Liver (tissue), 9 donors: Measurements from ENCODE around the gene SLC12A2. TPM values are rescaled to one million over a fixed set of nuclear protein-coding genes. Genes with fewer than 3 reads are reported as not detected.

Source experiments
- DNase-seq: peaks from one replicate; pipeline ENCODE4 v3.0.0-alpha.2; 2017; ENCODE audit warnings: low spot score
- H3K27ac ChIP-seq, 2 donors: one replicate each; pipeline ENCODE4 v1.7.0; 2013; ENCODE audit warnings: inconsistent platforms in 2 of 2, low read length in 2 of 2, control low read depth in 1 of 2, low read depth in 1 of 2, mild to moderate bottlenecking in 1 of 2
- H3K27me3 ChIP-seq, 4 donors: one replicate each; pipeline versions ENCODE4 v1.6.1 to v1.7.0; 2013; ENCODE audit warnings: low read length in 3 of 4, inconsistent platforms in 1 of 4, mild to moderate bottlenecking in 1 of 4, moderate library complexity in 1 of 4; ENCODE audit not compliant: control insufficient read depth in 4 of 4, insufficient read depth in 4 of 4
- H3K36me3 ChIP-seq, 4 donors: one replicate each; pipeline versions ENCODE4 v1.6.1 to v1.7.0; 2013; ENCODE audit warnings: low read length in 3 of 4, mild to moderate bottlenecking in 3 of 4, low read depth in 1 of 4, moderate library complexity in 1 of 4; ENCODE audit not compliant: control insufficient read depth in 4 of 4, insufficient read depth in 3 of 4
- H3K4me1 ChIP-seq, 4 donors: one replicate each; pipeline versions ENCODE4 v1.6.1 to v1.7.0; 2013; ENCODE audit warnings: low read length in 3 of 4, mild to moderate bottlenecking in 3 of 4, moderate library complexity in 1 of 4; ENCODE audit not compliant: control insufficient read depth in 4 of 4, insufficient read depth in 4 of 4
- H3K4me3 ChIP-seq, 3 donors: one replicate each; pipeline versions ENCODE4 v1.6.1 to v1.7.0; 2013; ENCODE audit warnings: low read length in 3 of 3, control low read depth in 1 of 3, low read depth in 1 of 3, mild to moderate bottlenecking in 1 of 3
- H3K9ac ChIP-seq, 2 donors: one replicate each; pipeline ENCODE4 v1.7.0; 2013; ENCODE audit warnings: low read length in 2 of 2, mild to moderate bottlenecking in 2 of 2, moderate library complexity in 2 of 2, control low read depth in 1 of 2, low read depth in 1 of 2
- H3K9me3 ChIP-seq, 4 donors: one replicate each; pipeline versions ENCODE4 v1.6.1 to v1.7.0; 2013; ENCODE audit warnings: low read length in 3 of 4; ENCODE audit not compliant: control insufficient read depth in 4 of 4
- EGR1 ChIP-seq, 2 donors: IDR thresholded peaks; 2 replicates each; pipeline ENCODE4 v1.6.1; 2016 to 2018; ENCODE audit warnings: antibody characterized with exemption in 2 of 2, low read depth in 2 of 2
- FOXA1 ChIP-seq: IDR thresholded peaks from 2 replicates; pipeline ENCODE4 v1.6.1; 2016; ENCODE audit warnings: antibody characterized with exemption
- FOXA2 ChIP-seq: IDR thresholded peaks from 2 replicates; pipeline ENCODE4 v1.6.1; 2016; ENCODE audit warnings: antibody characterized with exemption
- GABPA ChIP-seq, 2 donors: IDR thresholded peaks in 1 of 2; conservative IDR thresholded peaks in 1 of 2; 2 replicates each; pipeline ENCODE4 v1.6.1; 2016; ENCODE audit warnings: antibody characterized with exemption in 2 of 2, mild to moderate bottlenecking in 1 of 2, moderate library complexity in 1 of 2
- HNF4A ChIP-seq, 2 donors: conservative IDR thresholded peaks; 2 replicates each; pipeline ENCODE4 v1.6.1; 2016; ENCODE audit warnings: antibody characterized with exemption in 2 of 2, mild to moderate bottlenecking in 2 of 2
- HNF4G ChIP-seq: IDR thresholded peaks from 2 replicates; pipeline ENCODE4 v1.6.1; 2016; ENCODE audit warnings: antibody characterized with exemption
- JUND ChIP-seq, 2 donors: IDR thresholded peaks; 2 replicates each; pipeline ENCODE4 v1.6.1; 2016; ENCODE audit warnings: antibody characterized with exemption in 2 of 2
- NR2F2 ChIP-seq: IDR thresholded peaks from 2 replicates; pipeline ENCODE4 v1.6.1; 2016; ENCODE audit warnings: antibody characterized with exemption
- RAD21 ChIP-seq, 2 donors: IDR thresholded peaks; 2 replicates each; pipeline ENCODE4 v1.6.1; 2016; ENCODE audit warnings: antibody characterized with exemption in 2 of 2, mild to moderate bottlenecking in 2 of 2
- RXRA ChIP-seq, 2 donors: IDR thresholded peaks; 2 replicates each; pipeline ENCODE4 v1.6.1; 2017 to 2018; ENCODE audit warnings: antibody characterized with exemption in 2 of 2, mild to moderate bottlenecking in 1 of 2
- SP1 ChIP-seq: IDR thresholded peaks from 2 replicates; pipeline ENCODE4 v1.6.1; 2018; ENCODE audit warnings: antibody characterized with exemption, mild to moderate bottlenecking
- TAF1 ChIP-seq: conservative IDR thresholded peaks from 2 replicates; pipeline ENCODE4 v1.6.1; 2016; ENCODE audit warnings: antibody characterized with exemption, mild to moderate bottlenecking
- WGBS: extraction: QIAGEN DNeasy Blood & Tissue Kit; methylation state at CpG from one replicate; pipeline ENCODE4 v1.1.7; 2013; 5-methylcytosine and 5-hydroxymethylcytosine counted together
- polyA plus RNA-seq, 2 donors: library from polyadenylated mRNA; stranded (reverse) in 1 of 2; unstranded in 1 of 2; fragments of 200-250 nt in 1 of 2; fragments of >200 nt in 1 of 2; fragmentation: Nextera tagmentation in 1 of 2; extraction: Ambion mirVana in 1 of 2; gene quantifications; one replicate each; pipeline versions ENCODE4 v1.2.1 to v1.2.3, GENCODE V29; 2013 to 2015
- total RNA-seq, 2 donors: library from RNA; depleted of rRNA; stranded (reverse); fragments of >200 nt; gene quantifications; one replicate each; pipeline ENCODE4 v1.2.3, GENCODE V29; 2014
- TF ChIP-seq, protein P1 (sequence below): IDR thresholded peaks from 2 replicates; pipeline ENCODE4 v1.6.1; 2016; ENCODE audit warnings: antibody characterized with exemption
- TF ChIP-seq, protein P2 (sequence below): IDR thresholded peaks from 2 replicates; pipeline ENCODE4 v1.6.1; 2016; ENCODE audit warnings: antibody characterized with exemption, mild to moderate bottlenecking
- TF ChIP-seq, protein P3 (sequence below): IDR thresholded peaks from 2 replicates; pipeline ENCODE4 v1.6.1; 2016; ENCODE audit warnings: antibody characterized with exemption
- TF ChIP-seq, protein P4 (sequence below): IDR thresholded peaks from 2 replicates; pipeline ENCODE4 v1.6.1; 2016; ENCODE audit warnings: antibody characterized with exemption
- donor health status: healthy.
- donor health status: healthy.
- donor health status: healthy.
- donor health status: healthy.
- donor health status: healthy.

SLC12A2 gene
- total and polyA plus RNA-seq, 4 donors = 2.5 to 10.9 (median 5.7) TPM

DNA sequence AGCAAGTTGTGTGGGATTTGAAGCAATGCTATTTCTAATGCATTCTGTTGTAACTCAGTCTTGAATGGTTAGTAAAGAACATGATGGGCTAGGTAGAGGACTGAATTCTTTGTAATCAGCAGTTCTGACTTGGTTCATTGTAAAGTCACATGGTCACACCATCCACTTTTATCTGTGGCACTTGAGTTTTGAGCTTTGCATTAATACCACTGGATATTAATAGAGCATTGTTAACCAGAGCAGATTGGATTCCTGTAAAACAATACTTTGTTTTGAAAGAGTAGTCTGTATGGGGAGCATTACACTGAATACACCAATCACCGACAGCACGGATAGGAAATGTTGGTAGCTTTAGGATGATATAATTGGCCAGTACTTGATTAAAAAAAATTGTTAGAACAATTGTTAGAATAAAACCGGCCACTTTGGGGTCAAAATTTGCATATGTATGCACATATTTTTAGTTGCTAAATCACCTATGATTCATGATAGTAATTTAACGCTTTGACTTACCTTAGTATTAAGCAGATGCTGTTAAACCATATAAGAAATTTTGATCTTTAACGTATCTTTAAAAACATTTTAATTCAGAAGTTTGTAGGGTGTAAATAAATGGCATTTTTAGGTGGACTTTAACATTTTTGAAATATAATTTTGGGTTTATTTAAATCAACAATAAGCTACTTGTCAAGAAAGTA, 17.4 kb downstream of the SLC12A2 start:
- no peaks in the 10 kb centered on the region for H3K36me3 ChIP-seq
- peaks cover 0 to 14% (median 2%) of the 10 kb centered on the region in 4 donors for H3K9me3 ChIP-seq
- H3K27me3 ChIP-seq = no peaks in the 10 kb centered on the region
- TF ChIP-seq SP1 = no peak
- no peaks in the 10 kb centered on the region for H3K4me1 ChIP-seq
- no peak overlapping the region for H3K4me3 ChIP-seq
- no peak for DNase-seq
- H3K27ac ChIP-seq = no peak overlapping the region
- 83% methylated on average over 5 of the region's 5 CpGs for WGBS
- H3K9ac ChIP-seq = no peak overlapping the region

DNA sequence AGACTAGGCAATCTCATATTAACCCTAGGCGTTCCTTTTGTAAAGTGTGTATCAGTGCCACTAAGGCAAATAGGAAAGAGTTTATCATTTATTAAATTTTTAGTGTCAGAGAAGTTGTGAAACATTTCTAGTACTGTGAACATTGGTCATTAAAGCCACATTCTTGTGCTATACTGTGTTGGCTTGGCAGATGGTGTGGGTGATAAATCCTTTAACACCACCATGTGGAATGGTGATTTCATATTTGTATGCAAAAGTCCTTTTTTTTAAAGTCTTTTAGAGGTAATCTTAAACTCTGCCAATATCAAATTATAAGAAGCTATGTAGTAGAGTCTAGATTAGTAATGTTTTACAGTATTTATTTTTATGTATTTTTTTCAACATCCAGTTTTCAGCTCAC, 18.1 kb downstream of the SLC12A2 start:
- Histone ChIP-seq H3K27ac (no peak overlapping the region), H3K4me3 (no peak overlapping the region), H3K36me3 (no peaks in the 10 kb centered on the region), H3K27me3 (no peaks in the 10 kb centered on the region), H3K9ac (no peak overlapping the region), H3K9me3 (peaks cover 0 to 14% (median 2%) of the 10 kb centered on the region in 4 donors), H3K4me1 (no peaks in the 10 kb centered on the region)
- WGBS = 88% methylated on average over 1 of the region's 1 CpG
- no peak for DNase-seq
- TF ChIP-seq, protein P1, sequence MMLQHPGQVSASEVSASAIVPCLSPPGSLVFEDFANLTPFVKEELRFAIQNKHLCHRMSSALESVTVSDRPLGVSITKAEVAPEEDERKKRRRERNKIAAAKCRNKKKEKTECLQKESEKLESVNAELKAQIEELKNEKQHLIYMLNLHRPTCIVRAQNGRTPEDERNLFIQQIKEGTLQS = no peak
- TF ChIP-seq RAD21 (IDR thresholded peaks at IDR 0.05) (no peak), NR2F2 (no peak)
- TF ChIP-seq, protein P2, sequence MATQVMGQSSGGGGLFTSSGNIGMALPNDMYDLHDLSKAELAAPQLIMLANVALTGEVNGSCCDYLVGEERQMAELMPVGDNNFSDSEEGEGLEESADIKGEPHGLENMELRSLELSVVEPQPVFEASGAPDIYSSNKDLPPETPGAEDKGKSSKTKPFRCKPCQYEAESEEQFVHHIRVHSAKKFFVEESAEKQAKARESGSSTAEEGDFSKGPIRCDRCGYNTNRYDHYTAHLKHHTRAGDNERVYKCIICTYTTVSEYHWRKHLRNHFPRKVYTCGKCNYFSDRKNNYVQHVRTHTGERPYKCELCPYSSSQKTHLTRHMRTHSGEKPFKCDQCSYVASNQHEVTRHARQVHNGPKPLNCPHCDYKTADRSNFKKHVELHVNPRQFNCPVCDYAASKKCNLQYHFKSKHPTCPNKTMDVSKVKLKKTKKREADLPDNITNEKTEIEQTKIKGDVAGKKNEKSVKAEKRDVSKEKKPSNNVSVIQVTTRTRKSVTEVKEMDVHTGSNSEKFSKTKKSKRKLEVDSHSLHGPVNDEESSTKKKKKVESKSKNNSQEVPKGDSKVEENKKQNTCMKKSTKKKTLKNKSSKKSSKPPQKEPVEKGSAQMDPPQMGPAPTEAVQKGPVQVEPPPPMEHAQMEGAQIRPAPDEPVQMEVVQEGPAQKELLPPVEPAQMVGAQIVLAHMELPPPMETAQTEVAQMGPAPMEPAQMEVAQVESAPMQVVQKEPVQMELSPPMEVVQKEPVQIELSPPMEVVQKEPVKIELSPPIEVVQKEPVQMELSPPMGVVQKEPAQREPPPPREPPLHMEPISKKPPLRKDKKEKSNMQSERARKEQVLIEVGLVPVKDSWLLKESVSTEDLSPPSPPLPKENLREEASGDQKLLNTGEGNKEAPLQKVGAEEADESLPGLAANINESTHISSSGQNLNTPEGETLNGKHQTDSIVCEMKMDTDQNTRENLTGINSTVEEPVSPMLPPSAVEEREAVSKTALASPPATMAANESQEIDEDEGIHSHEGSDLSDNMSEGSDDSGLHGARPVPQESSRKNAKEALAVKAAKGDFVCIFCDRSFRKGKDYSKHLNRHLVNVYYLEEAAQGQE = no peak

DNA sequence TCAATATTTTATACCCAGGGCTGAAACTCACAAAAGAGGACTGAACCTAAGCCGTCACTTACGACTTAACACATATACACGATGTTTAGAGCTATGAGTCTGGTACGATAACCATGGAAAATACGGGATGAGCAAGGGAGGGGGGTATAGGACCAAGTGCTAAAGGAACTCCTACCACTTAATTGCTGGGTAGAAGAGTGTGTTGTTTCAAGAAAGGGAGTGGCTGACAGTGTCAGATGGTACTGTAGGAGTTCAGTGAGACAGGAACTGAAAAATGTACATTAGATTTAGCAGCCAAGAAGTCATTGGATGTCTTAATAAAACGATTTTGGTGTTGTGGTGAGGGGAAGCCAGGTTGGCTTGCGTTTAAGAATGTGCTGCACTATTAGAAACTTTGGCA, 21.6 kb downstream of the SLC12A2 start:
- no peak overlapping the region for H3K27ac ChIP-seq
- no peaks in the 10 kb centered on the region for H3K9me3 ChIP-seq
- no peaks in the 10 kb centered on the region for H3K4me1 ChIP-seq
- H3K27me3 ChIP-seq = no peaks in the 10 kb centered on the region
- WGBS = 83% methylated on average over 7 of the region's 7 CpGs
- DNase-seq = no peak
- H3K4me3 ChIP-seq = no peak overlapping the region
- H3K9ac ChIP-seq = no peak overlapping the region
- H3K36me3 ChIP-seq = no peaks in the 10 kb centered on the region
- TF ChIP-seq SP1 (no peak), NR2F2 (no peak), FOXA1 (no peak), RXRA (IDR thresholded peaks at IDR 0.05) (no peak), HNF4G (no peak), GABPA (IDR thresholded peaks at IDR 0.05 in 1 of 2, conservative IDR thresholded peaks at IDR 0.05 in 1 of 2) (no peak), HNF4A (conservative IDR thresholded peaks at IDR 0.05) (no peak), RAD21 (IDR thresholded peaks at IDR 0.05) (no peak), TAF1 (no peak), FOXA2 (no peak), JUND (IDR thresholded peaks at IDR 0.05) (no peak), EGR1 (IDR thresholded peaks at IDR 0.05; ENCODE audit: low read depth in 2 of 2) (no peak)
- TF ChIP-seq, protein P2 = no peak
- TF ChIP-seq, protein P3, sequence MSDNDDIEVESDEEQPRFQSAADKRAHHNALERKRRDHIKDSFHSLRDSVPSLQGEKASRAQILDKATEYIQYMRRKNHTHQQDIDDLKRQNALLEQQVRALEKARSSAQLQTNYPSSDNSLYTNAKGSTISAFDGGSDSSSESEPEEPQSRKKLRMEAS = no peak
- TF ChIP-seq, protein P1 = no peak
- TF ChIP-seq, protein P4, sequence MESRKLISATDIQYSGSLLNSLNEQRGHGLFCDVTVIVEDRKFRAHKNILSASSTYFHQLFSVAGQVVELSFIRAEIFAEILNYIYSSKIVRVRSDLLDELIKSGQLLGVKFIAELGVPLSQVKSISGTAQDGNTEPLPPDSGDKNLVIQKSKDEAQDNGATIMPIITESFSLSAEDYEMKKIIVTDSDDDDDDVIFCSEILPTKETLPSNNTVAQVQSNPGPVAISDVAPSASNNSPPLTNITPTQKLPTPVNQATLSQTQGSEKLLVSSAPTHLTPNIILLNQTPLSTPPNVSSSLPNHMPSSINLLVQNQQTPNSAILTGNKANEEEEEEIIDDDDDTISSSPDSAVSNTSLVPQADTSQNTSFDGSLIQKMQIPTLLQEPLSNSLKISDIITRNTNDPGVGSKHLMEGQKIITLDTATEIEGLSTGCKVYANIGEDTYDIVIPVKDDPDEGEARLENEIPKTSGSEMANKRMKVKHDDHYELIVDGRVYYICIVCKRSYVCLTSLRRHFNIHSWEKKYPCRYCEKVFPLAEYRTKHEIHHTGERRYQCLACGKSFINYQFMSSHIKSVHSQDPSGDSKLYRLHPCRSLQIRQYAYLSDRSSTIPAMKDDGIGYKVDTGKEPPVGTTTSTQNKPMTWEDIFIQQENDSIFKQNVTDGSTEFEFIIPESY = no peak
